Adipose tissue (tissue), 3 donors: ENCODE measurements around the gene LOXHD1. TPM values are rescaled to one million over a fixed set of nuclear protein-coding genes. Genes with fewer than 3 reads are reported as not detected.

Experiments
- H3K27ac ChIP-seq: one replicate; pipeline ENCODE4 v1.5.1; 2013; ENCODE audit warnings: low read depth, low read length
- WGBS, 3 donors: extraction: QIAGEN DNeasy Blood & Tissue Kit; methylation state at CpG; one replicate each; pipeline ENCODE4 v1.1.7; 2013; 5-methylcytosine and 5-hydroxymethylcytosine counted together
- polyA plus RNA-seq, 3 donors: library from polyadenylated mRNA; stranded (reverse); fragments of 200-250 nt; gene quantifications; one replicate each; pipeline ENCODE4 v1.2.3, GENCODE V29; 2013
- donor health status: healthy with polysubstance abuse.
- donor health status: Bipolar disorder and iron deficiency.
- donor health status: healthy.

LOXHD1 gene
- polyA plus RNA-seq = 1 to 10 TPM in 1 of 3 donors, under 1 TPM in 2; 0.09 to 1.0 (median 0.73) TPM

DNA sequence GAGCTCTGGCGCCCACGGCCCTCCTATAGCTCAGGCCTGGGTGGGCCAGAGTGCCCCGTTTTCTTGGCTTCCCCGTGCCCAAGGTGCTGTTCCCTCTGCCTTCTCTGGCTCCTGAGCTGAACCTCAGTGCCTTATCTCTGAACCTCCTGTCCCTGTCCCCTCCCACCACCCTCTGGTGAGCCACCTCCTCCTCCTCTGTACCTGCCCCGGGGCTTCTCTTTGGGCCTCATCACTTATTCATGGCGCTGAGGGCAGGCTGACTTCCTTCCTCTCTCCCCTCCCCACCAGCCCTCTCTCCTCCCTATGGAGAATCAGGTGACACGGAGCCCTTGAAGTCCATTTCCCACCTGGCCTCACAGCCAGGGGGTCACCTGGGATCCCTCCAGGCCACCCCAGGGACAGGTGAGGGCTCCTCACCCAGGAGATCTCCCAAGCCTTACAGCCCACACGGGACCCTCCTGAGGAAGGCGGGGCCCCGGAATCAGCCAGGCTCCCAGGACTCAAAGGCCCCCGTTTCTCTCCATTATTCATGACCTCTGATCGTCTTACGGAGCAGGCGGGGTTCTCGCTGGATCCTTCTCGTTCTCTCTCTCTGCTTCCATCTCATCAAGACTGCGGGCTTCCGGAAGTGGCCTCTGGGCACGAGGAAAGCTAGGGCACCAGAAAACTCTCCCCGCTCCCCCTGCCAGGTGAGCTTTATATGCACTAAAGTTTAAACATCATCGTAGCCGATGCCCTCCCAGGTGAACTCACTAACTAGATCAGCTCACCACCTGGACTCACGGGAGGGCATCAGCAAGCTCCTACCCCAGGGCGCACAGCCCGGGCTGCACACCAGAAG is at the start of gene LOXHD1:
TSS of gene LOXHD1 (minus strand) at position 106 of the 841 bp plus-strand sequence. CDS start 187 bp downstream, outside the sequence.
- 66 to 81% (median 80%) methylated on average over 25 of the region's 25 CpGs for WGBS, 3 donors
- no peak within 1 kb of the TSS for H3K27ac ChIP-seq

DNA sequence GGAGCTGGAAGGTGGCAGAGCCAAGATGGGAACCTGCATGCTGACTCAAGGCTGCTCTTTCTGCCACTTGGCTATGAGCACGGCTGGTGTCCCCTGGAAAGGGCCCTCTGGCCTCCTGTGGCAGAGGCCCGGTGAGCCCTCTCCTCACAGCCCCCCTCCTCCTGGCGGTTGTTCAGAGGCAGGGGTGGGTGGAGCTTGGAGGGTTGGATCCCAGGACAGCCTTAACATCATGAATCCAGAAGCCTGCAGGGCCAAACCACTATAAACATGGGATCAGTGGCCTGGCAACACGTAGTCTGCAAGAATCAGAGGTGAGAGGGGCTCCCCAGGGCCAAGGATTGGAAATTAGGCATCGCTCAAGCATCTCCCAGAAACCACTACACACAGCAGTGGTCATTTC is 48.5 kb upstream of the LOXHD1 start:
- WGBS, 3 donors = 51 to 64% (median 56%) methylated on average over 5 of the region's 5 CpGs

GRCh38 chr18:46704816-46705215 is 47.8 kb upstream of the LOXHD1 start:
- no peak overlapping the region for H3K27ac ChIP-seq
- 78 to 85% (median 79%) methylated on average over 4 of the region's 4 CpGs for WGBS, 3 donors

More for the DNA sequence above, 48.5 kb upstream of the LOXHD1 start:
- no peak overlapping the region for H3K27ac ChIP-seq

GRCh38 chr18:46704189-46704588 is 47.2 kb upstream of the LOXHD1 start:
- no peak overlapping the region for H3K27ac ChIP-seq
- 61 to 68% (median 62%) methylated on average over 7 of the region's 7 CpGs for whole genome bisulfite sequencing, 3 donors

GRCh38 chr18:46702471-46702870 is 45.5 kb upstream of the LOXHD1 start:
- 79 to 94% (median 93%) methylated on average over 6 of the region's 6 CpGs for WGBS, 3 donors

DNA sequence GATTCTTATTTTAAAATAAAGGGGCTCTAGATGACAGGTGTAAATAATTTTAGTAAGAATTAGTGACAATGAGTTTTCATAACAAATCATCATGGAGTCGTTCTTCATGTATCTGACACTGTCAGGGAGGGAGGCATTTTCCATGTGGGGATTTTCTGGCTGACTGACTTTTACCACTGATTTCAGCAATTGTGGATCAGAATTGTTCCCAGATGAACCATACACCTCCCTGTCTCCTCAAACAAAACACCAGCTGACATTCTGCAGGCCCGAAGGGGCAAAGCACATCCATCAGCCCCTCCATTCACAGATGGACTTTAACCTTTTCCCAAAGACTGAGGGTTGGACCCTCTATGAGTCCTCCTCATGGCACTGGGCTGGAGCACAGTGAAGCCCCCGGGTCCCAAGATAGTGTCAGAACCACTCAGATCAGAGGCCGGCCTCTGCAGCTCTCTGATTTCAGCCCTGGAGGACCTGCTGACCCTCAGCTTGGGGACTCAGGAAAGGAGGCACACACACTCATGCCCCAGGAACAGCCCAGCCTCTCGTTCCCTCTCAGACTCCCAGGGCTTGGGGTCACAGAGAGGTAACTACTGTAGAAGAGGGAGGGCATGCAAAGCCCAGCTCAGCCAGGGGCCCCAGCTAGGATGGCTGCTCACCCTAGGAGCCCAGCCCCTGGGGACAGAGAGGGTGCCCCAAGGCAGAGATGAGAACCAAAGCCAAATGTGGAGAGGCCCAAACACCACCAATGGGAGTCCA is 43.2 kb upstream of the LOXHD1 start:
- no peak overlapping the region for H3K27ac ChIP-seq
- 69 to 78% (median 77%) methylated on average over 5 of the region's 5 CpGs for WGBS, 3 donors

More at GRCh38 chr18:46702471-46702870, 45.5 kb upstream of the LOXHD1 start:
- H3K27ac ChIP-seq = no peak overlapping the region

DNA sequence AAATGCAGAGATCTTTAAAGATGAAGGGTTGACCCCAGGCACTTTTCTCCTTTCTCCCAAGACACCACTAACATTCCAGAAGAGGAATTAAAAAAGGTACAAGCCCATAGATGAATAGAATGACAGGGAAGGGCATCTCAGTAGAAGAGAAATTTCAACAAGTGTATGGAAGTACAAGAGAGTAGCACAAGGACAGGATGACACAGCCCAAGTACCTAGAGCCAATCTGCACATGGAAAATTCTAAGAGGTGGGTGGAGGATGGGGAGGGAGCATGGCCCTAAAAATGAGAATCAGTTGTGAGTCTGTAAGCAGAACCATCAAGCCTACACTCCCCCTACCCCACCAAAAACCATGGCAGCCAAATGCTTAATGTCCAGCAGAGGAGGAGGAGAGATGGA is 39.7 kb upstream of the LOXHD1 start:
- H3K27ac ChIP-seq = no peak overlapping the region

GRCh38 chr18:46696268-46696667 is 39.2 kb upstream of the LOXHD1 start:
- H3K27ac ChIP-seq = no peak overlapping the region
- 49 to 82% (median 80%) methylated on average over 3 of the region's 3 CpGs for WGBS, 3 donors

DNA sequence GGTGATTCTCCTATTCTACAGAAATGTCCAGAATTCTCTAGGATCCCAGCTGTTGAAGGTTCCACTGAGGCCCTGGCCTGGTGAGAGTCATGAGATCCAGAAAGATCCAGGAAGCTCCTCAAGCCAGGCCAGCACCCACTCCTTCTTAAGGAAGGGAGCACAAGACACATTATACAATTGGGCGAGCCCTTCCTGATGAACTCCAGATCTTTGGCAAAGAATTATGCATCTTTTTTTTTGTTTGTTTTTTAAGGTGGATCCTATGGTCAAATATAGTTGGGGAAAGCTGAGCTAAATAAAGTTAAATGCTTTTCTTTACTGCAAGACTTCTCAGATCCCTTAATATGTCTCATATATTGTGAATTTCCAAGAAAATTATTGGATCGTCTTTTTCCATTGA is 37.0 kb upstream of the LOXHD1 start:
- no peak overlapping the region for H3K27ac ChIP-seq
- WGBS, 3 donors = 63 to 83% (median 83%) methylated on average over 2 of the region's 2 CpGs

DNA sequence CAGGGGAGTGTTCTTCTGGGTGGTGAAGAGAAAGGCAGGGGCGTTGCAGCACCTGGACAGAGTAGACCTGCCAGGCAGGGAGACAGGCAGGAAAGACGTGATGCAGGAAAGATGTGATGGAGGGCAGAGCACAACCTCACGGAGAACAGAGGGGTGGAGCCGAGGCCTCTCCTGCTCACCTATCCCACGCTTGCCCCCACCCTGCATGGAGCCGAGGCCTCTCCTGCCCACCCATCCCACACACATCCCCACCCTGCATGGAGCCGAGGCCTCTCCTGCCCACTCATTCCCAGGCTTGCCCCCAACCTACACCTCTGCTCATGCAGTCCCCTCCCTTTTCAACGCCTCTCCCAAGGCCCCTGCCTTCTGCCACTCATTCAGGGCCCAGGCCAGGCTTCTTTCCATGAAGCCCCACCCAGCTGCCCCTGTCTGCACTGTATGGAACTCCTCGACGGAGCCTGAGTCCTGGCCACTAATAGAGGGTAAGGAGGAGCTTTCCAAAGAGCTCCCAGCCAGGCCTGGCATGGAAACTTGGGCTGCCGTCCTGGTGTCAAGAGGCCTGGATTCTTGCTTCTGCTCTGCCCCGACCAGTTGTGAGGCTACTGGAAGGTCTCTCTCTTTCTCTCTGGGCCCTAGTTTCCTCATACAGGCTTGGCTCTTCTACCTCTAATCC is 32.0 kb upstream of the LOXHD1 start:
- WGBS, 3 donors = 82 to 83% (median 83%) methylated on average over 11 to 12 of the region's 12 CpGs

GRCh38 chr18:46686186-46686585 is 29.2 kb upstream of the LOXHD1 start:
- no peak overlapping the region for H3K27ac ChIP-seq
- WGBS, 3 donors = 86 to 88% (median 88%) methylated on average over 9 of the region's 9 CpGs

More for the DNA sequence above, 32.0 kb upstream of the LOXHD1 start:
- no peak overlapping the region for H3K27ac ChIP-seq

DNA sequence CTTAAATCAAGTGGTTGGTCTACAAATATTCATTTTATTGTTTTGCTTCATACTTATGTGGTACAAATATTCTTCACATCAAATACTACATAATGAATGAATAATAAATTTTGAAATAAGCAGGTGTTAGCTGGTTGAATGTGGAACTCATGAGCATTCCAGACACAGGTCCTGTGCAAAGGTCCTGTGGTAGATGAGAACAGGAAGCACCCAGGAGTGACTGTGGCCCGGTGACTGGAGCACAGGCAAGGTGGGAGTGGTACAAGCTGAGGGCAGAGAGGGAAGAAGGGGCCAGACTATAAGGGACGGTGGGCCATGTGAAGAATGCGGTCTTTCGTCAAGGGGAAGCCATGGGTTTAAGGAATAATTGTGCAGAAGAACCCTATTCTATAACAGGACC is 26.2 kb upstream of the LOXHD1 start:
- WGBS, 3 donors = 92 to 93% (median 92%) methylated on average over 4 of the region's 4 CpGs
- H3K27ac ChIP-seq = no peak overlapping the region

DNA sequence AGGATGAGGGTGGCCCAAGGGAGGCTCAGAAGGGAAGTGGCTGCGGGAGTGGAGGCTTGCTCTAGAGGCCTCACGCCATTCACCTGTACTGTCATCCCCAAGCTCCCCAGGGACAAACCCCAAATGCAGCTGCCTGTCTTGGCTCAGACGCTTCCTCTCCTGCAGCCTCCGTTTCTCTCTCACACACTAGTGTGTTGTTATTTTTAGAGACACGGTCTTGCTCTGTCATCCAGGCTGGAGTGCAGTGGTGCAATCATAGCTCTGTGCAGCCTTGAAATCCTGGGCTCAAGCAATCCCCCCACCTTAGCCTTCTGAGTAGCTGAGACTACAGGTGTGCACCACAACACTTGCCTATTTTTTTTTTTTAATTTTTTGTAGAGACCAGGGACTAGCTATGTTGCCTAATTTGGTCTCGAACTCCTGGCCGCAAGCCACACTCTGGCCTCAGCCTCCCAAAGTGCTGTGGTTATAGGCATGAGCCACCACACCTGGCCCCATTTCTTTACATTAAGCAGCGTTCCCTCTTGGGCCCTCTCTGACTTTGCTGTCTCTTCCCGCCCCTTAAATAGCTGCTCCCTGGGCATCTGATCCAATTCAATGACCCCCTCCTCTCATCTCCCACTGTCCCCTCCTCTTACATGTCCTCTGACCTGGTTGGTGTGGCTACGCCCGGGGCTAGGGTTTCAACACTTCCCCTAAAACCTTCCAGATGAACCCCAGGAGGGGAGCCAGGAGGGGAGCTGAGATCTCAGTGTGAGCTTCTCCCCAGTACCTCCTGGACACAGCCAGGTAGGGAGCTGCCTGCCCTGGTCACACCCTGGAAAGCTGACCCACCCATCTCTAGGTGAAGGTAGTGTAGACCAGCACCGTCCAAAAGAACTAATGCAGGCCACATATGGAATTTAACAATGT is 24.0 kb upstream of the LOXHD1 start:
- WGBS, 3 donors = 72 to 76% (median 74%) methylated on average over 12 of the region's 12 CpGs
- no peak overlapping the region for H3K27ac ChIP-seq

DNA sequence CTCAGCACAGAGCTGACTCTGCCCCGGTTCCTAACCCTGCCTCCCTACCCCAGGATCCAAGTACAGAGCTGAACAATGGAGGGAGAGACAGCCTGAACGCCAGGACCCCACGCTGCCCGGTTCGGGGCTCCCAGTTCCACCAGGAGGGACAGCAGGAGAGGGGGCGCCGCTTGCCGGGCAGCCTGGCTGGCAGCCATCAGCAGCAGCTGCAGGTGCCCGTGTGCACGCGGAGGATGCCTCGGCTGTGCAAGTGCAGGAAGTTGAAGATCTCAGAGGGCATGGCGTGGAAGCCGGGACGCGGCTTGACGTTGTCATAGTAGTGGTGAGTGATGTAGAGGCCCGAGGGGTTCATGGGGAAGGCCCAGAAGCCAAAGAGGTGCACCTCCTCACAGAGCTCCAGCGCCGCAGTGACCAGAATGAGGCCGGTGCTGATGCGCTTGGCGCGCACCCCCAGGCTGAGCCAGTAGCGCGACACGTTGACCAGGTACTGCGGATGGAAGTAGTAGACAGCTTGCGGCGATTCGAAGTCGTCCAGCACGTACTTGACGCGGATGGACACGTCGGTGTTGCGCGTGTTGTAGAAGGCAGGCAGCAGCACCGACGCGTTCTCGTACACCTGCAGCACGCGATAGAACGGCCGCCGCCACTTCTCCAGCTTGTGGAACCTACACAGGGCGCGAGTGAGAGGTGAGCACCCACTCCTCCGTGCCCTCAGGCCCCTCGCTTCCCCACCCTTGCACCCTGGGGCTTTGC is 23.0 kb upstream of the LOXHD1 start:
- no peak overlapping the region for H3K27ac ChIP-seq
- WGBS, 3 donors = 91 to 94% (median 93%) methylated on average over 52 of the region's 52 CpGs

GRCh38 chr18:46678785-46679399 is 21.9 kb upstream of the LOXHD1 start:
- 64 to 77% (median 71%) methylated on average over 10 of the region's 10 CpGs for WGBS, 3 donors
- H3K27ac ChIP-seq = no peak overlapping the region

DNA sequence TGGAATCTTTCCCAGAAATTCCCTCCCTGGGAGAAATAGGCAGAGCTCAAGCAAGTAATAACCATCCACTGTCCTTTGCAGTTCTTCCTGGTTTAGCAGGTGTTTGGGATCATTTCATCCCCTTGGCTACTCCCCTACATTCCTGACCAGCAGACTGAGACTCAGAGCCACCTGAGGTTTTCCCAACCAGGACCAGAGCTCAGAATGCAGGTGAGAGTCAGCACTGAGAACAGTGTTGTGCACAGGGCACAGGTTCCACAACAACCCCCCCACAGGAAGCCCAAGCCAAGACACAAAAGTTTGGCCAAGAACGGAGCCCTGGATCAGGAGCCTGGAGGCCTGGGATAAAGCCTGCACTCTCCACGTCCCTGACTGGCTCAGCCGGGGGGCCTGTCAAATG is 21.0 kb upstream of the LOXHD1 start:
- WGBS, 3 donors = 49 to 72% (median 64%) methylated on average over 3 of the region's 3 CpGs
- H3K27ac ChIP-seq = no peak overlapping the region

- WGBS, 3 donors = 73 to 79% (median 77%) methylated on average over 2 of the region's 2 CpGs
- H3K27ac ChIP-seq = no peak overlapping the region
Observed at GRCh38 chr18:46677611-46678010, 20.6 kb upstream of the LOXHD1 start.
